ENCODE measurements around the gene PCDHA13.
"Not testable (repeated sequence)": the region's sequence is repeated elsewhere in the genome, so short reads cannot be mapped to it uniquely, and the experiment has no call there.

PCDHA13 gene

GRCh38 chr5:140870221-140871201 is 11.4 kb upstream of the PCDHA13 start:
- no peak for DNase-seq

GRCh38 chr5:140875085-140876065 is 6.5 kb upstream of the PCDHA13 start, which contains the start of gene PCDHA12:
TSS of gene PCDHA12 (plus strand) at chr5:140875308. CDS start at chr5:140875473, 165 bp downstream.
- DNase-seq: no peak

- DNase-seq: not testable (repeated sequence)
Measured at GRCh38 chr5:140876541-140877261, 5.2 kb upstream of the PCDHA13 start.

- DNase-seq: no peak
Measured at GRCh38 chr5:140877262-140877581, 4.7 kb upstream of the PCDHA13 start.

- no peak for DNase-seq
Measured at GRCh38 chr5:140882591-140882899, 621 bp downstream of the PCDHA13 start.

- no peak for DNase-seq
Measured at GRCh38 chr5:140883373-140883772, 1.4 kb downstream of the PCDHA13 start.

- DNase-seq: no peak
Measured at GRCh38 chr5:140883927-140884697, 2.2 kb downstream of the PCDHA13 start.

- no peak for DNase-seq
Measured at GRCh38 chr5:140916325-140916724, 34.4 kb downstream of the PCDHA13 start.

GRCh38 chr5:140923601-140924000 is 41.7 kb downstream of the PCDHA13 start:
- no peak for DNase-seq

- DNase-seq: no peak
Measured at GRCh38 chr5:140925806-140926442, 44.0 kb downstream of the PCDHA13 start, which contains the start of gene PCDHAC1. TSS of gene PCDHAC1 (plus strand) at chr5:140926299. CDS start at chr5:140926893, 594 bp downstream.

GRCh38 chr5:140926443-140927227 is 44.7 kb downstream of the PCDHA13 start:
- DNase-seq: no peak

- DNase-seq: no peak
Measured at GRCh38 chr5:140927228-140927573, 45.3 kb downstream of the PCDHA13 start.

Data from NCI-H1417 treated with DMSO at 0.1 percent for 48 hours (cell line).